PFSK-1 (cell line): ENCODE results near the gene USB1.

Experiments used
- SIN3A ChIP-seq: IDR thresholded peaks from 2 replicates; pipeline ENCODE4 v1.6.1; 2012; ENCODE audit warnings: mild to moderate bottlenecking, low read length, moderate library complexity, borderline replicate concordance; ENCODE audit not compliant: insufficient read depth
- TF ChIP-seq, protein P1 (sequence below), 2 experiments: IDR thresholded peaks; 2 replicates each; pipeline versions ENCODE4 v1.6.1 to v1.8.0; 2011 to 2012; ENCODE audit warnings: low read depth in 2 of 2, low read length in 2 of 2, control low read depth in 1 of 2, inconsistent platforms in 1 of 2, mild to moderate bottlenecking in 1 of 2, moderate library complexity in 1 of 2; ENCODE audit not compliant: insufficient read depth in 1 of 2

- TF ChIP-seq, protein P1, sequence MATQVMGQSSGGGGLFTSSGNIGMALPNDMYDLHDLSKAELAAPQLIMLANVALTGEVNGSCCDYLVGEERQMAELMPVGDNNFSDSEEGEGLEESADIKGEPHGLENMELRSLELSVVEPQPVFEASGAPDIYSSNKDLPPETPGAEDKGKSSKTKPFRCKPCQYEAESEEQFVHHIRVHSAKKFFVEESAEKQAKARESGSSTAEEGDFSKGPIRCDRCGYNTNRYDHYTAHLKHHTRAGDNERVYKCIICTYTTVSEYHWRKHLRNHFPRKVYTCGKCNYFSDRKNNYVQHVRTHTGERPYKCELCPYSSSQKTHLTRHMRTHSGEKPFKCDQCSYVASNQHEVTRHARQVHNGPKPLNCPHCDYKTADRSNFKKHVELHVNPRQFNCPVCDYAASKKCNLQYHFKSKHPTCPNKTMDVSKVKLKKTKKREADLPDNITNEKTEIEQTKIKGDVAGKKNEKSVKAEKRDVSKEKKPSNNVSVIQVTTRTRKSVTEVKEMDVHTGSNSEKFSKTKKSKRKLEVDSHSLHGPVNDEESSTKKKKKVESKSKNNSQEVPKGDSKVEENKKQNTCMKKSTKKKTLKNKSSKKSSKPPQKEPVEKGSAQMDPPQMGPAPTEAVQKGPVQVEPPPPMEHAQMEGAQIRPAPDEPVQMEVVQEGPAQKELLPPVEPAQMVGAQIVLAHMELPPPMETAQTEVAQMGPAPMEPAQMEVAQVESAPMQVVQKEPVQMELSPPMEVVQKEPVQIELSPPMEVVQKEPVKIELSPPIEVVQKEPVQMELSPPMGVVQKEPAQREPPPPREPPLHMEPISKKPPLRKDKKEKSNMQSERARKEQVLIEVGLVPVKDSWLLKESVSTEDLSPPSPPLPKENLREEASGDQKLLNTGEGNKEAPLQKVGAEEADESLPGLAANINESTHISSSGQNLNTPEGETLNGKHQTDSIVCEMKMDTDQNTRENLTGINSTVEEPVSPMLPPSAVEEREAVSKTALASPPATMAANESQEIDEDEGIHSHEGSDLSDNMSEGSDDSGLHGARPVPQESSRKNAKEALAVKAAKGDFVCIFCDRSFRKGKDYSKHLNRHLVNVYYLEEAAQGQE (IDR thresholded peaks at IDR 0.05; ENCODE audit: insufficient read depth in 1 of 2, low read depth in 2 of 2, low read length in 2 of 2), result no peak
- no peak for TF ChIP-seq SIN3A
Observed at GRCh38 chr16:57998486-57998885, 2.7 kb upstream of the USB1 start.
